Endothelial cell of umbilical vein (primary cell): ENCODE results near the gene SYNM.

Source experiments
- EZH2 ChIP-seq: IDR thresholded peaks from 2 replicates; pipeline ENCODE4 v1.6.1; 2012; ENCODE audit warnings: borderline replicate concordance, low read depth, mild to moderate bottlenecking, moderate library complexity, low read length, inconsistent platforms; ENCODE audit not compliant: severe bottlenecking
- POLR2A ChIP-seq: IDR thresholded peaks from 2 replicates; pipeline ENCODE4 v1.6.1; 2012; ENCODE audit warnings: low read depth, mild to moderate bottlenecking, control low read depth, low read length

- TF ChIP-seq POLR2A (no peak), EZH2 (no peak)
Measured at GRCh38 chr15:99154271-99154670, 49.4 kb downstream of the SYNM start.
